ENCODE results near the gene RREB1. TPM values are rescaled to one million over a fixed set of nuclear protein-coding genes. Genes with fewer than 3 reads are reported as not detected.

RREB1 gene
- total RNA-seq, 1 experiment from 2014 or later = 35.8 TPM

DNA sequence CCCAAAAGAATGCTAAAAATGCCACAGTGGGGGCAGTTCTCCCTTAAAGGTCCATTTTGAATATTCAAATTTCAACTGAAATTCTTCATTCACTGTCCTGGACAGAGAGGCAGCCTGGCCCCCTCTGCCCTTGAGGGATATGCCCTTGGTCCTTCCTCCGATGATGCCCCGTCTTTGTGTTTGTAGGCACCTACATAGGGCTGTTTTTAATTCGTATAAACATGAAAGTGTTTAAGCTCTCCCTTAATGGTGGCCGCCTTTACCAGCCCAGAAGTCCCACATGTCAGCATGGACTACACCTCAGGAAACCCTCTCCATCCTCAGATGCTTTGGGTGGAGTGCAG lies 135.0 kb downstream of the RREB1 start:
- Mint-ChIP-seq H3K36me3 (ENCODE audit: insufficient read depth in 1 of 3, low read depth in 3 of 3) (peaks cover 3 to 7% (median 4%) of the 10 kb centered on the region in 3 experiments; a peak in 4 of 7 replicates), H3K9me3 (no peaks in the 10 kb centered on the region), H3K4me3 (peak overlapping the region in 1 of 2 experiments; percentile 61; a peak in 3 of 5 replicates), H3K4me1 (peaks cover 36 to 40% of the 10 kb centered on the region in 2 experiments), H3K27me3 (ENCODE audit: low read depth) (no peaks in the 10 kb centered on the region), H3K27ac (peak overlapping the region; percentile 1 to 96 (median 93); a peak in 6 of 7 replicates)
- Histone ChIP-seq H2BK12ac (ENCODE audit: insufficient read length, low read depth, low read length) (no peak overlapping the region), H3K14ac (ENCODE audit: insufficient read depth, low read length) (no peak overlapping the region), H2AFZ (ENCODE audit: low read length) (no peak overlapping the region), H3K23me2 (ENCODE audit: insufficient read length, low read depth, low read length, poor library complexity, severe bottlenecking) (no peaks in the 10 kb centered on the region), H3K79me1 (ENCODE audit: insufficient read depth, low read depth, low read length, poor library complexity, severe bottlenecking) (no peaks in the 10 kb centered on the region), H4K5ac (ENCODE audit: insufficient read length, low read depth, low read length) (no peak overlapping the region), H2AK5ac (ENCODE audit: insufficient read length, low read length) (no peak overlapping the region), H3T11ph (ENCODE audit: low read length) (no peak overlapping the region), H3K9me3 (ENCODE audit: control insufficient read depth, low read depth, low read length) (no peaks in the 10 kb centered on the region), H3K4ac (ENCODE audit: low read depth, low read length) (no peak overlapping the region), H2BK120ac (ENCODE audit: low read depth, low read length, poor library complexity, severe bottlenecking) (no peak overlapping the region), H3K9ac (ENCODE audit: extremely low read depth, insufficient read length, low read length) (no peak overlapping the region), H3K18ac (ENCODE audit: insufficient read length, low read depth, low read length) (no peak overlapping the region), H3K4me2 (ENCODE audit: insufficient read depth, insufficient read length, low read length) (no peak overlapping the region), H2BK20ac (ENCODE audit: low read depth, low read length, poor library complexity, severe bottlenecking) (no peak overlapping the region), H2BK5ac (ENCODE audit: insufficient read length, low read length) (no peak overlapping the region), H4K8ac (replicated peaks; ENCODE audit: insufficient read length, low read depth, low read length) (no peak overlapping the region), H3K27ac (ENCODE audit: insufficient read length, low read depth, low read length) (no peak overlapping the region), H3K23ac (ENCODE audit: insufficient read length, low read depth, low read length) (no peak overlapping the region), H4K20me1 (ENCODE audit: control insufficient read depth, insufficient read depth, insufficient read length) (no peaks in the 10 kb centered on the region), H2BK15ac (ENCODE audit: low read depth, low read length) (no peak overlapping the region), H4K91ac (ENCODE audit: insufficient read length, low read depth, low read length) (no peak overlapping the region), H3K79me2 (ENCODE audit: insufficient read depth, low read length) (no peaks in the 10 kb centered on the region), H3K4me1 (ENCODE audit: insufficient read depth, low read length) (peaks cover 15% of the 10 kb centered on the region), H3K56ac (ENCODE audit: insufficient read length, low read depth, low read length) (no peak overlapping the region), H3K27me3 (ENCODE audit: insufficient read depth, low read length) (no peaks in the 10 kb centered on the region)
- DNase-seq = no peak
- no CpG with 5 or more reads among the region's 4 CpGs for WGBS (ENCODE audit: extremely low coverage, insufficient read length, low lambda C conversion rate)
- no peak for TF ChIP-seq CTCF (conservative IDR thresholded peaks at IDR 0.05)

All from H9 (cell line).